ENCODE results near the gene WASF3. TPM values are rescaled to one million over a fixed set of nuclear protein-coding genes. Genes with fewer than 3 reads are reported as not detected.

The WASF3 gene
- total RNA-seq, 1 donor from 2014 or later: 7.4 TPM

DNA sequence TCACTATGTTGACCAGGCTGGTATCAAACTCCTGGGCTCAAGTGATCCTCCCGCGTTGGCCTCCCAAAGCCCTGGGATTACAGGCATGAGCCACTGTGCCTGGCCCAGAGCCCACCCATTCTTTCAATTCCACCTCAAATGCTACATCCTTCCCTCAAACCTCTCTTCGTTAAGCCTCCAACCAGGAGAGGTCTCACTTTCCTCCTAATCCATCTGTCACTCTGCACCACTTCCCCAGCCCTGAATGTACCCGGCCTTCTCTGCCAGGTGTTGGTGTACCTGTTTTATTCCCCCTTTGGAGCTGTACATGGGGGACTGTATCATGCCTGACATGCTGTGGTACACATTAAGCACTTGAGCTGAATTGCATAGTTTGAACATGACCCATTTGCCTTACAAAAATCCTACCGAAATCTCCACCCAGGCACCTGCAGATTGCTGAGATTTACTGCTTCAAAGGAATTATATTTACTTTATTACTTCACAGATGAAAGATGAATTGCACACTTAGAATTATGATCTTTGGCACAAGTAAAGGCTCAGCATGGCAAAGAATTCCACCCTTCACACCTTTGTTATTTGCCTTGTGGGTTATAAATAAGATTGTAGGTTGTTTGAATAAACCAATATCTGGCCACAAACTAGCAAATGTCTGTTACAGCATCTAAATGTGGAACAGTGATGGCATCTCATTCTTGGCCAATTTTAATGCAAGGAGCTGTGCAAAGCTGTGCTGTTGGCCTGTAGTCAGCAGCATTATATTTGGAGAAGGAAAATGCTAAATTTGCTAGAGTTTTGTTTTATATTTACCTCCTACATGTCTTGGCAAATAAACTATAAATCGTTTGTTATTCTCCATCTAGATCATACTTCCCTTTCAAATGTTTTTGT is 15.6 kb upstream of the WASF3 start:
- no peak for DNase-seq (ENCODE audit: low spot score)
- intact Hi-C loops (cut with DNase I): no loop called here

GRCh38 chr13:26544707-26545106 is 12.8 kb upstream of the WASF3 start:
- no peak for DNase-seq (ENCODE audit: low spot score)
- intact Hi-C loops (cut with DNase I): no loop called here

GRCh38 chr13:26548205-26548765 is 9.2 kb upstream of the WASF3 start:
- intact Hi-C loops (cut with DNase I): no loop called here
- DNase-seq (ENCODE audit: low spot score): no peak

- DNase-seq (ENCODE audit: low spot score): no peak
- intact Hi-C loops (cut with DNase I): no loop called here
Measured at GRCh38 chr13:26549713-26550112, 7.8 kb upstream of the WASF3 start.

DNA sequence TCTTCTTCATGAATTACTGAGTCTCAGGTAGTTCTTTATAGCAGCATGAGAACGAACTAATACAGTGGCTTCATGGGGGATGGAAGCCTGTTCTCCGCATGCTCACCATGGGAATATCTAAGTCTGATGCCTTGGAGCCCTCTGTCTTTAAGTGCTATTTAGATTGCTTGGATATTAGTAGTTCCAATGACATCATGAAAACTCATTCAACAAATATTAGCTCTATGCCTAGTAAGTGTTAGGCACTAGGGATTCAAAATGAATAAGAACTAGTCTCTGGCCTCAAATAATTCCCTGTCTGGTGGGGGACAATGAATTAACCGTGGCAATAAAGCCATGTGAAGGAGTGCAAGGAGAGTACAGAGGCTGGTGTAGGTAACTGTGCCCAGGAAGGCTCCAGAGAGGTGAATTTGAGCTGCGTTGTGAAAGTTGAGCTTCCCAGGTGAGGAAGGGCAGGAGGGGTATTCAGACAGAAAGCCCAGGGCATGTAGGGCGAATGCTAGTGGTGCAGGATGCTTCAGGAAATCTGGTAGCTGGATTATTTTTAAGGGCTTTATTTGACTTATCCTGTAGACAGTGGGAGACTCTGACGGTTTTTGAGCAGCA is 6.1 kb upstream of the WASF3 start:
- DNase-seq (ENCODE audit: low spot score): no peak
- intact Hi-C loops (cut with DNase I): no loop called here

- no peak for DNase-seq (ENCODE audit: low spot score)
- intact Hi-C loops (cut with DNase I): no loop called here
Measured at GRCh38 chr13:26555413-26555812, 2.1 kb upstream of the WASF3 start.

DNA sequence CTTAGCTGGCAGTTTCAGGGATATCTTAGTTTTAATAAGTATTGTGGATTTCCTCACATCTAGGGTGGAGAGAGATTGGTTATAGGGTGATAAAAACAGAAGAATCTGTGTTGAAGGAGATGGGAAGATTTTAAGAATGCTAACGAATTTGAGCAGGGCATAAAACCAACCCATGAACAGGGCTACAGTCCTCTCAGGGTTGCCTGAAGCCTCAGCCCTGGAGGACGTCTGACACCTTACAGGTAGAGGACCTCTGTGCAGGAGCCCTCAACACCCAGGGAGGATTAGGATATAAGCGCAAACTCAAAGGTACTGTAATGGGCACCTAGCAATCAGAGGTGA is 461 bp upstream of the WASF3 start:
- DNase-seq (ENCODE audit: low spot score): no peak
- intact Hi-C loops (cut with DNase I): no loop called here

DNA sequence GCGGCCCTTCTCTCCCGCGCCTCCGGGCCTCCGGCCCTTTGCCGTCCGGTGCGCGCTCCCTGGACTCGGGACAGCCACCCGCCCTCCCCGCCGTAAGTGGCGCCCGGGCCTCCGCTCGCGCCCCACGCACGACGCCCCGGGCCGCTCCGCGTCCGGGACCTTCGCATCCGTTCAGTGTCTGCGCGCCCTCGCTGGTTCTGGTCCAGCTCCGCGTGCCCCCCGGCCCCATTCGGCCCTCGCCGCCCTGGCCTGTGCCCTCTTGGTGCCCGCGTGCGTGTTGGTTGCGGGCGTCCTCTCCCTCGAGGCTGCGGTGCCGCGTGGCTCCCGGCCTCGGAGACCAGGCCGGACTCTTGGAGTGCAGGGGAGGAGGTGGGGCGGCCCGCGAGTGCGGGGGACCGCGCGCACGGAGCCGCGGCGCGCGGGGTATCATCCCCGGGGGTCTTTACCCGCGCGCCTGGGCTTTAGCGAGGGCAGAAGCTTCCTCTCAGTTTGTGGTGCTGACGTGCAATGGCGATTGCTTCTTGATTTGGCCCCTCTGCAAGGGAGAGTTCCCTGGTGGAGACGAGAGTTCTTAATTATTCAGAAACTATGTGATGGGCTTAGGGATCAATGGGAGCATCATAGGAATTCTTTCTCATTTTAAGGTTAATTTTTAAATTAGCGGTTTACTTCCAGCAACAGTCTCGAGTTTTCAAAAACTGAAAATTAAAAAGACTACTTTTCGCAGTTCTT is 757 bp downstream of the WASF3 start:
- no peak for DNase-seq (ENCODE audit: low spot score)
- intact Hi-C loops (cut with DNase I): no loop called here

DNA sequence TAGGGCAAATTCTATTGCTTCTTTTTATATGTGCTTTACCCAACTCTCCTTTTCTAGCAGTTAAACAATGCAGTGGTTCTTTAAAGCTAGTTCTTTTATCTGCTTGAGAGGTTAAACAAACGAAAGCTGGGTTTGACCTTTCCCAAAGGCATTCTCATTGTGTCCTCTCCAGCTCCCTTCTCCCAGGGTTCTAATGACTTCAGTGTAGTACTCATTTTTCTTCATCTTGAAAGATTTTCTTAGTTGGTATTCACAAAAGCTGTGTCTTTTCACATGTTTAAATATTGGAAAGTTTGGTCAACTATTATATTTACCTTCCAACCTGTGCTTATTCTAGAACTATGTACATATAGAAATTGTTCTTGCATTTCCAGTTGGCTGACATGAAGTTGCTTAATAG is 1.5 kb downstream of the WASF3 start:
- intact Hi-C loops (cut with DNase I): no loop called here
- no peak for DNase-seq (ENCODE audit: low spot score)

- intact Hi-C loops (cut with DNase I): no loop called here
- DNase-seq (ENCODE audit: low spot score): no peak
Measured at GRCh38 chr13:26560456-26560855, 3.0 kb downstream of the WASF3 start.

- intact Hi-C loops (cut with DNase I): no loop called here
- DNase-seq (ENCODE audit: low spot score): no peak
Measured at GRCh38 chr13:26561067-26561466, 3.6 kb downstream of the WASF3 start.

DNA sequence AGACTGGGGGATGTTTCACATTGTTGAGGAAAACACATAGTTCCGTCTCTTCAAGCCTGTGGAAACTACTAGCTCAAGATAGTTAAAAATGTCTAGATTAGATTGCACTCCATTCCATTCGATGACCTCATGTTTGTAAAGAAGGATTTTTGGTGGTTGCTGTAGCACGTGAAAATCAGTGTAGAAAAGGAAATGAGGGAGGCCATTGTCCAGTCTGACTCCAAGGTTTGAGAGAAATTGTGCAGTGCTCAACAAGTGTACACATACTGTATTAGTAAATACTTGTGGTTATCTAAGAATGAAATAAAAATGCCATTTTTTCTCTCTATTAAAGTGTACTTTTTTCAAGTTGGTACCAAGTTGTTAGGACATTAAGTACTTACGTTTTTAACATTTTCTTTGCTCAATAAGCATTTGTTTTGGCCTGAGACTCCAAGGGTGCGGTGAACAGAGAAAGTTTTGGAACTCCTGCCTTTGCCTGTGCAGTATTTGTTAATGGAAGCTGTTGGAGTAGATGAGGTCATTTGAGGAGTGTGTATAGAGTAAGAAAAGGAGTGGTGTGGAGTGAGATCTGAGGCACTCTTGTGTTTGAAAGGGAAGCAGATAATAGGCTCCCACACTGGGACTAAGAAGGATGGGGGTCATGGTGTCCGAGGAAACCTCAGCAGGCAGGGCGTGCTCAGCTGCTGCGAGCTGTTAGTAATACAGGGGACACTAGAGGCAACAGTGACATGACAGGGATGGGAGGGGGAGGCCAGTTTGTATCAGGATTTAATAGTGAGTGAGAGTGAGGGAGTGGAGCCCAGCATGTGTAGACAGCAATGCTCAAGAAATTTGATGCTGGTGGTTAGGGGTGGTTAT is 4.4 kb downstream of the WASF3 start:
- DNase-seq (ENCODE audit: low spot score): no peak
- intact Hi-C loops (cut with DNase I): no loop called here

DNA sequence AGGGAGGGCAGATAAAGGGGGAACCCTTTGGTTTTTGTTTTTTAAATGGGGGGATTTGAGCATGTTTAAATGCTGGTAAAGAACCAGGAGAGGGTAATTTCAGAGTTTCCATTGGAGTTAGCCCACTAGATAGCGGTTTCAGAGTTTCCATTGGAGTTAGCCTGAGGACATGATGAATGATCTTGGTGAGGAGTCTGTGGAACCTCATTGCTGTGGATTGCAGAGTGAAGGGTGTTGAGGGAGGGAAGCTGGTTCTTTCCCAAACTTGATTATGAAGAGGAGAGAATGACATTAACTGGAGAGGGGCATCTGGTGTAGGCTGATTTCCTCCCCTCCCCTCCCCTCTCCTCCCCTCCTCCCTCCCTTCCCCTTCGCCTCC is 5.0 kb downstream of the WASF3 start:
- no peak for DNase-seq (ENCODE audit: low spot score)
- intact Hi-C loops (cut with DNase I): no loop called here

DNA sequence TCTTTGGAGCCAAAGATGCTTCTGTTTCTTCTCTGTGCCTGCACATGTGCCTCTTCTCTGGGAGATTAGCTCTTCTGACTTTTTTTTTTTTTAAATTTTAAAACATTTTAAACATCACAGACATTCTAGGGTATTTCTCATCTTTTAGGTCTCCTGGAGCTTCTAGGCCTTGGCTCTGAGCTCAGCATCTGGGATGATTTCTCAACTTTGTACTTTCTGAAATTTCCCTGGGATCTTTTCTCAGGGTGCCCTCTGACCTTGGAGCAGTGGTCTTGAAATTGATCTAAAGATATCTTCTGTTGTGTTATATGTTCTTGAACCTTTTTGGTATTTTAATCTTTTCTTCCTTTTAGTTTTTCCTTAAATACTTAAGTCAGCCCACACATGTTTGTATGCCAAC is 6.2 kb downstream of the WASF3 start:
- DNase-seq (ENCODE audit: low spot score): no peak
- intact Hi-C loops (cut with DNase I): no loop called here

DNA sequence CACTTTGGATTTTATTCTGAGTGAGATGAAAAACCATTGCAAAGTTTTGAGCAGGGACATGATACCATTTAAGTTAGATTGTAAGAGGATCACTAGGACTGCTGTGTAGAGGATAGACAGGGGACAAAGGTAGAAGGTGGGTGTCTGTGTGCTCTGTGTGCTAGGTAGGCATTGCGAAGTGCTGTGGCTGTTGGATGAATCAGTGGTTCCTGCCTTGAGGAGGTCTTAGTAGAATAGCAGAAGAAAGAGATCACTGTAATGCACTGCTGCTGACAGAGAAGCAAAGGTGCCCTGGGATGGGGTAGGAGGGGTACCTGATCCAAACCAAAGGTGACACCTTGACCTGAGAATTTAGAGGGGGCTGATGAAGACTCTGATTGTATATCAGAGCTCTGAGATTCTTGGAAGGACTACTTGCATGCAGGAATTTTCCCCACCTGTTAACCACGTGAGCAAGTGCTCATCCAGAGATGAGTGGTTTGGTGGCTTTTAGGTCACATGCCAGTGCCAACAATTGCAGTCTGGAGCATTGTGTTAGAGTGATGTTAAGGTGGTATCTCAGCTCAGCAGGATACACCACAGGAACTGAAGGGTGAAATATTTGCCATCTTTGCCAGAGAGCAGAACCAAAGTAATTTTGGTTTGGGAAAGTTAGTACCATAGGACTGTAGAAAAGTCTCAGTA is 10.8 kb downstream of the WASF3 start:
- intact Hi-C loops (cut with DNase I): no loop called here
- DNase-seq (ENCODE audit: low spot score): no peak

- intact Hi-C loops (cut with DNase I): no loop called here
Measured at GRCh38 chr13:26571518-26571917, 14.0 kb downstream of the WASF3 start.

GRCh38 chr13:26575244-26575643 is 17.8 kb downstream of the WASF3 start:
- no peak for DNase-seq (ENCODE audit: low spot score)
- intact Hi-C loops (cut with DNase I): no loop called here

More at GRCh38 chr13:26571518-26571917, 14.0 kb downstream of the WASF3 start:
- no peak for DNase-seq (ENCODE audit: low spot score)

GRCh38 chr13:26579580-26579979 is 22.1 kb downstream of the WASF3 start:
- intact Hi-C loops (cut with DNase I): no loop called here
- DNase-seq (ENCODE audit: low spot score): no peak

- intact Hi-C loops (cut with DNase I): no loop called here
- no peak for DNase-seq (ENCODE audit: low spot score)
Measured at GRCh38 chr13:26583662-26584061, 26.2 kb downstream of the WASF3 start.

Data from cardiac septum (tissue), 1 donor.